HepG2 (cell line): Measurements from ENCODE around the gene AFF4. TPM values are rescaled to one million over a fixed set of nuclear protein-coding genes. Genes with fewer than 3 reads are reported as not detected.

Experiments
- ATAC-seq: fragments of 200-7000 bp; cut with Tn5 transposase; 3 replicates; pipeline ENCODE4 v1.9.1; 2020; ENCODE audit warnings: mild to moderate bottlenecking, moderate library complexity
- BruUV-seq: library from RNA; stranded (reverse); fragments of 400-500 nt; replicated peaks from 2 replicates; lab custom pipeline; 2021; lab: Mats Ljungman, UMichigan
- CTCF ChIA-PET: fragments of 300-600 bp; formaldehyde crosslinking; extraction: SDS; loops from one replicate; lab custom pipeline; 2021; ENCODE audit warnings: low total read pairs, inconsistent platforms, low intra/inter-chr PET ratio; lab: Yijun Ruan, JAX
- POLR2A ChIA-PET: fragments of 350-600 bp; sonication (Branson Sonifier 250); formaldehyde crosslinking; loops from one replicate; lab custom pipeline; 2020; ENCODE audit warnings: antibody characterized with exemption, inconsistent platforms; lab: Yijun Ruan, JAX
- DNase-seq: peaks from one replicate; pipeline ENCODE4 v3.0.0-alpha.2; 2015; ENCODE audit warnings: low spot score
- FAIRE-seq: peaks from 3 replicates; lab custom pipeline; 2011; peaks lifted over from hg19 to GRCh38; lab: Jason Lieb, UNC
- H2AFZ ChIP-seq: one replicate; pipeline ENCODE4 v1.6.1; 2011; ENCODE audit warnings: low read length, inconsistent platforms
- H3K27ac ChIP-seq: fragments of 300-600 bp; 3 replicates; pipeline ENCODE4 v1.8.0; 2011; ENCODE audit warnings: mixed run types, mild to moderate bottlenecking, mixed read lengths, low read length, inconsistent platforms; ENCODE audit not compliant: insufficient read depth; ENCODE audit errors: extremely low read length
- H3K27me3 ChIP-seq, 2 experiments: fragments of 200-600 bp in 1 of 2; 2 replicates in 1 of 2; 3 replicates in 1 of 2; pipeline versions ENCODE4 v1.6.0 to v1.8.0; 2011; ENCODE audit warnings: low read length in 2 of 2, mild to moderate bottlenecking in 2 of 2, moderate library complexity in 2 of 2, inconsistent platforms in 1 of 2; ENCODE audit not compliant: insufficient read depth in 2 of 2, control insufficient read depth in 1 of 2
- H3K36me3 ChIP-seq, 2 experiments: fragments of 200-600 bp in 1 of 2; replicated peaks in 1 of 2; 2 replicates in 1 of 2; 3 replicates in 1 of 2; pipeline versions ENCODE4 v1.5.1 to v1.8.0; 2011; ENCODE audit warnings: low read length in 2 of 2, inconsistent platforms in 1 of 2; ENCODE audit not compliant: insufficient read depth in 2 of 2, control insufficient read depth in 1 of 2
- H3K4me1 ChIP-seq: 2 replicates; pipeline ENCODE4 v1.5.1; 2012; ENCODE audit warnings: low read length, inconsistent platforms; ENCODE audit not compliant: insufficient read depth
- H3K4me2 ChIP-seq: 2 replicates; pipeline ENCODE4 v1.6.0; 2011; ENCODE audit warnings: low read depth, low read length, inconsistent platforms
- H3K4me3 ChIP-seq, 3 experiments: fragments of 200-600 bp in 1 of 3; sonication (generic), shearing (Covaris generic) in 1 of 3; replicated peaks in 1 of 3; 2 replicates each; pipeline ENCODE4 v1.5.1; 2011 to 2016; ENCODE audit warnings: low read length in 3 of 3, inconsistent platforms in 2 of 3, low read depth in 2 of 3, mild to moderate bottlenecking in 2 of 3, control low read depth in 1 of 3, mixed read lengths in 1 of 3; ENCODE audit not compliant: insufficient read depth in 1 of 3
- H3K79me2 ChIP-seq: one replicate; pipeline ENCODE4 v1.6.1; 2011; ENCODE audit warnings: low read length, inconsistent platforms; ENCODE audit not compliant: insufficient read depth
- H3K9ac ChIP-seq: 2 replicates; pipeline ENCODE4 v1.6.0; 2011; ENCODE audit warnings: mild to moderate bottlenecking, low read depth, low read length, inconsistent platforms; ENCODE audit not compliant: insufficient read depth
- H3K9me3 ChIP-seq: 2 replicates; pipeline ENCODE4 v1.5.1; 2012; ENCODE audit warnings: mild to moderate bottlenecking, low read length
- H4K20me1 ChIP-seq: 2 replicates; pipeline ENCODE4 v1.6.0; 2011; ENCODE audit warnings: inconsistent platforms, mild to moderate bottlenecking, low read length, moderate library complexity; ENCODE audit not compliant: insufficient read depth
- ARNT2 ChIP-seq: sonication (generic); formaldehyde crosslinking; IDR thresholded peaks from 2 replicates; pipeline ENCODE4 v1.8.0; 2022; ENCODE audit warnings: mild to moderate bottlenecking, low read depth, missing genetic modification reagents, moderate library complexity
- GABPB1 ChIP-seq: IDR thresholded peaks from 2 replicates; pipeline ENCODE4 v1.6.1; 2016; ENCODE audit warnings: mild to moderate bottlenecking, missing genetic modification reagents, moderate library complexity, missing compliant biosample characterization
- HNRNPLL ChIP-seq: fragments of 200-400 bp; formaldehyde crosslinking; IDR thresholded peaks from 2 replicates; pipeline ENCODE4 v1.6.1; 2017; ENCODE audit warnings: mild to moderate bottlenecking, low read depth, low read length; ENCODE audit not compliant: poor library complexity, severe bottlenecking
- MAZ ChIP-seq, 2 experiments: sonication (generic) in 1 of 2; formaldehyde crosslinking in 1 of 2; IDR thresholded peaks; 2 replicates each; pipeline versions ENCODE4 v1.5.0 to v1.6.1; 2012 to 2020; ENCODE audit warnings: low read depth in 2 of 2, mild to moderate bottlenecking in 2 of 2, borderline replicate concordance in 1 of 2, improper control_type of control experiment in 1 of 2, low read length in 1 of 2, missing genetic modification reagents in 1 of 2, moderate library complexity in 1 of 2
- NONO ChIP-seq, 2 experiments: fragments of 450-650 bp in 1 of 2; sonication (generic) in 1 of 2; formaldehyde crosslinking in 1 of 2; IDR thresholded peaks in 1 of 2; conservative IDR thresholded peaks in 1 of 2; 2 replicates each; pipeline versions ENCODE4 v1.6.1 to v1.8.0; 2017 to 2022; ENCODE audit warnings: mild to moderate bottlenecking in 1 of 2, missing genetic modification reagents in 1 of 2, moderate library complexity in 1 of 2
- RXRB ChIP-seq: IDR thresholded peaks from 2 replicates; pipeline ENCODE4 v1.6.1; 2016; ENCODE audit warnings: borderline replicate concordance, missing genetic modification reagents, missing compliant biosample characterization
- SMAD3 ChIP-seq: sonication (generic); formaldehyde crosslinking; IDR thresholded peaks from 2 replicates; pipeline ENCODE4 v1.4.0; 2020; ENCODE audit warnings: missing genetic modification reagents
- TARDBP ChIP-seq: sonication (generic); formaldehyde crosslinking; IDR thresholded peaks from 2 replicates; pipeline ENCODE4 v1.8.0; 2022; ENCODE audit warnings: mild to moderate bottlenecking, missing genetic modification reagents
- XBP1 ChIP-seq: sonication (generic); formaldehyde crosslinking; IDR thresholded peaks from 2 replicates; pipeline ENCODE4 v1.5.0; 2020; ENCODE audit warnings: missing genetic modification reagents
- ZMYM3 ChIP-seq: sonication (generic); formaldehyde crosslinking; IDR thresholded peaks from 2 replicates; pipeline ENCODE4 v1.5.1; 2020; ENCODE audit warnings: mild to moderate bottlenecking, missing genetic modification reagents
- ZNF232 ChIP-seq: sonication (generic); formaldehyde crosslinking; IDR thresholded peaks from 2 replicates; pipeline ENCODE4 v1.4.0; 2020; ENCODE audit warnings: missing genetic modification reagents, borderline replicate concordance
- WGBS: methylation state at CpG from one replicate; pipeline ENCODE4 v1.1.6; 2017; ENCODE audit warnings: low lambda C conversion rate; 5-methylcytosine and 5-hydroxymethylcytosine counted together
- in situ Hi-C: cut with HindIII; loops from 2 replicates; pipeline ENCODE4 v1.10.0; 2017; ENCODE audit warnings: low pct_unique_long_range_greater_than_20kb; ENCODE audit not compliant: extremely low pct_ligation_motif_present
- intact Hi-C: fragments of 100-400 bp; cut with micrococcal nuclease; formaldehyde crosslinking; loops from one replicate; pipeline ENCODE4 v1.10.0; 2022; ENCODE audit not compliant: unreplicated experiment
- polyA plus RNA-seq, 8 experiments: library from polyadenylated mRNA; depleted of rRNA in 3 of 8; stranded (reverse) in 7 of 8; unstranded in 1 of 8; fragments of >200 nt; fragmentation: Illumina TruSeq in 4 of 8; extraction: Trizol in 4 of 8; gene quantifications; 2 replicates each; pipeline versions ENCODE4 v1.2.1 to v1.2.3, GENCODE V29; 2011 to 2016; ENCODE audit warnings: low read depth in 4 of 8, missing spikeins in 1 of 8, mixed read lengths in 1 of 8; ENCODE audit not compliant: insufficient read depth in 1 of 8
- total RNA-seq, 5 experiments: library from RNA; depleted of rRNA; stranded (reverse); fragments of >200 nt; fragmentation: Illumina TruSeq; extraction: Trizol; gene quantifications; 2 replicates each; pipeline ENCODE4 v1.2.3, GENCODE V29; 2016; ENCODE audit warnings: low read depth in 1 of 5
- TF ChIP-seq, protein P1 (sequence below): sonication (generic); formaldehyde crosslinking; IDR thresholded peaks from 2 replicates; pipeline ENCODE4 v1.4.0; 2020; ENCODE audit warnings: mild to moderate bottlenecking, missing genetic modification reagents
- TF ChIP-seq, protein P2 (sequence below): sonication (generic); formaldehyde crosslinking; IDR thresholded peaks from 2 replicates; pipeline ENCODE4 v1.4.0; 2020; ENCODE audit warnings: missing genetic modification reagents
- TF ChIP-seq, protein P3 (sequence below): IDR thresholded peaks from 2 replicates; pipeline ENCODE4 v1.6.1; 2018; ENCODE audit warnings: missing genetic modification reagents, mild to moderate bottlenecking, missing compliant biosample characterization

AFF4 gene
- total and polyA plus RNA-seq, 2 of the 13 experiments (the other 11 are each of a cell fraction or from before 2014, with no cell fraction given), result 22.1 to 25.5 TPM

DNA sequence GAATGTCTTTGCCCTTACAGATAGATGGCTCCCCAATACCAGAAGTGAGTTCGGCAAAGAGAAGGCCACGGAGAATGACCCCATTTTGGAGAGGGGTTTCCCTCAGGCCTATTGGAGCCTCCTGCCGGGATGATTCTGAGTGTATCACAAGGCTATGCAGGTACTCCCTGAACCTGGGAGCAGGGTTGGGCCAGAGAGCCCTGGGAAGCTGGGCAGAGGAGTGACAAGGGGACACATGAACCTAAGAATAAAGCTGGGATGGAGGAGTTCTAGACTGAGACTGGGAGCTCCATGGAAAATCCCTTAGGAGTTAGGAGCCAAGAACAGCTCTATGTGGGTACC is 89.5 kb downstream of the AFF4 start (continued):
- TF ChIP-seq NONO (IDR thresholded peaks at IDR 0.05), result no peak
- peak; percentile 9; the same call in 1 of the 2 replicates for TF ChIP-seq NONO (CRISPR knock-in tag; conservative IDR thresholded peaks at IDR 0.05)
- TF ChIP-seq RXRB (CRISPR knock-in tag), result no peak
- TF ChIP-seq ZNF232 (CRISPR knock-in tag), result 0 out of 2 replicates have a peak, but pooled peaks have one; percentile 36
- no peak for TF ChIP-seq HNRNPLL
- TF ChIP-seq SMAD3 (CRISPR knock-in tag), result 0 out of 2 replicates have a peak, but pooled peaks have one; percentile 6
- TF ChIP-seq ZMYM3 (CRISPR knock-in tag), result no peak
- TF ChIP-seq, protein P1, sequence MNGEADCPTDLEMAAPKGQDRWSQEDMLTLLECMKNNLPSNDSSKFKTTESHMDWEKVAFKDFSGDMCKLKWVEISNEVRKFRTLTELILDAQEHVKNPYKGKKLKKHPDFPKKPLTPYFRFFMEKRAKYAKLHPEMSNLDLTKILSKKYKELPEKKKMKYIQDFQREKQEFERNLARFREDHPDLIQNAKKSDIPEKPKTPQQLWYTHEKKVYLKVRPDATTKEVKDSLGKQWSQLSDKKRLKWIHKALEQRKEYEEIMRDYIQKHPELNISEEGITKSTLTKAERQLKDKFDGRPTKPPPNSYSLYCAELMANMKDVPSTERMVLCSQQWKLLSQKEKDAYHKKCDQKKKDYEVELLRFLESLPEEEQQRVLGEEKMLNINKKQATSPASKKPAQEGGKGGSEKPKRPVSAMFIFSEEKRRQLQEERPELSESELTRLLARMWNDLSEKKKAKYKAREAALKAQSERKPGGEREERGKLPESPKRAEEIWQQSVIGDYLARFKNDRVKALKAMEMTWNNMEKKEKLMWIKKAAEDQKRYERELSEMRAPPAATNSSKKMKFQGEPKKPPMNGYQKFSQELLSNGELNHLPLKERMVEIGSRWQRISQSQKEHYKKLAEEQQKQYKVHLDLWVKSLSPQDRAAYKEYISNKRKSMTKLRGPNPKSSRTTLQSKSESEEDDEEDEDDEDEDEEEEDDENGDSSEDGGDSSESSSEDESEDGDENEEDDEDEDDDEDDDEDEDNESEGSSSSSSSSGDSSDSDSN (CRISPR knock-in tag), result no peak

DNA sequence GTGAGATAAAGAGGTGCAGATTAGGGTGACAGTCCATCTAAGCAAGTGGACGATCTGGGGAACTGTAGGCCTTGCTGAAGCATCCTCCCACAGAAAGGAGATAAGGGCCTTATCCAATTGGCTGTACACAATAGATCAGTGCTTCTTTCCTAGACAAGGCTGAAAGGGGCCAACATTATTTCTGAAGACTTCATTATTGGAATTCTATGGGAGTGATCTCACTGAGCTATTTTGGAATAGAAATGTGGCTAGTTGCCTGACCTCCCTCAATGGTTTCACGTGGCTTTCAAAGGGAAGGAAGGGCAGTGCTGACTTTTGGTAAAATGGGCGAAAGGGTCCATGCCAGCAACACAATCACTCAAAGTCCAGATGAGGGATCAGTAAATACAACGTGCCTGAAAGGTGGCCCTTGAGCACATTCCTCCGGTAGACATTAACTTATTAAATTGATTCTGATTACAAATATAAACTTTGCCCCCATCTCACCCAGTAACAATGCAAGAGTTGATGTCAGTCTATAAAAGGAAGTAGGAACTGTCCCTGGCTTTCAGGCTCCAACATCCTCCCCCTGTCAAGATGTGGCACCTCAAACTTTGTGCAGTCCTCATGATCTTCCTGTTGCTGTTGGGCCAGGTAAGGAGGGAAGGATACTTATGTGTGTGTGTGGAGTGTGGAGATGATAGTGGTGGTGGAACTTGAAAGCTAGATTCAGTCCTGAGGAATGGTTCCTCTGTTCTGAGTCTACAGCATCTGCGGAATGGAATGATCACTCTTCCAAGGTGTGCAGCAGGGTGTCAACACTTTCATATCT is 90.1 kb downstream of the AFF4 start, which contains the start of gene LEAP2:
Gene LEAP2 (plus strand): TSS at position 550 of the 811 bp plus-strand sequence. CDS start 27 bp downstream, at position 577.
- CTCF ChIA-PET, result interaction anchor here (1.0 kb wide), 1 partner anchor 66 kb away, joined by 3 read pairs; no protein-coding TSS in a partner anchor
- H3K79me2 ChIP-seq, result peaks cover 13% of the 10 kb centered on the region
- DNase-seq, result peak; percentile 95
- POLR2A ChIA-PET, result interaction anchor here (0.8 to 3.3 kb wide), 6 partner anchors 10 to 179 kb away, joined by 3 to 26 read pairs (median 4); partner anchors contain the start of genes HSPA4 and SHROOM1
- no peak within 1 kb of the TSS for H2AFZ ChIP-seq
- H3K27ac ChIP-seq, result peak within 1 kb of the TSS; percentile 95
- intact Hi-C loops, result no loop called here
- in situ Hi-C loops, result loop anchor here (5.0 kb wide), 1 partner anchor 41 kb away; the partner anchor contains the start of gene SHROOM1
- peaks cover 2 to 19% of the 10 kb centered on the region in 2 experiments; a peak in 4 of 5 replicates for H3K36me3 ChIP-seq
- H3K4me3 ChIP-seq, result peak within 1 kb of the TSS; percentile 52 to 76 (median 68)
- H3K27me3 ChIP-seq, result no peaks in the 10 kb centered on the region; a peak in 1 of 5 replicates
- no TSS peak for BruUV-seq
- peak within 1 kb of the TSS; percentile 93 for H3K9ac ChIP-seq
- peak within 1 kb of the TSS; percentile 80 for H3K4me2 ChIP-seq
- H3K4me1 ChIP-seq, result peaks cover 90% of the 10 kb centered on the region
- WGBS, result 2% methylated on average over 6 of the region's 6 CpGs
- no peaks in the 10 kb centered on the region for H3K9me3 ChIP-seq
- FAIRE-seq, result peak; percentile 64
- peak; percentile 82 for ATAC-seq
- no peaks in the 10 kb centered on the region for H4K20me1 ChIP-seq
- TF ChIP-seq MAZ (IDR thresholded peaks at IDR 0.05; ENCODE audit: borderline replicate concordance, low read depth, low read length) (peak; percentile 64; the same call in 1 of the 2 replicates), MAZ (CRISPR knock-in tag; IDR thresholded peaks at IDR 0.05; ENCODE audit: low read depth) (no peak), ARNT2 (CRISPR knock-in tag) (0 out of 2 replicates have a peak, but pooled peaks have one; percentile 39), TARDBP (CRISPR knock-in tag) (peak; percentile 63; the same call in 1 of the 2 replicates), XBP1 (CRISPR knock-in tag) (no peak), GABPB1 (peak; percentile 20; the same call in 1 of the 2 replicates)
- TF ChIP-seq, protein P2, sequence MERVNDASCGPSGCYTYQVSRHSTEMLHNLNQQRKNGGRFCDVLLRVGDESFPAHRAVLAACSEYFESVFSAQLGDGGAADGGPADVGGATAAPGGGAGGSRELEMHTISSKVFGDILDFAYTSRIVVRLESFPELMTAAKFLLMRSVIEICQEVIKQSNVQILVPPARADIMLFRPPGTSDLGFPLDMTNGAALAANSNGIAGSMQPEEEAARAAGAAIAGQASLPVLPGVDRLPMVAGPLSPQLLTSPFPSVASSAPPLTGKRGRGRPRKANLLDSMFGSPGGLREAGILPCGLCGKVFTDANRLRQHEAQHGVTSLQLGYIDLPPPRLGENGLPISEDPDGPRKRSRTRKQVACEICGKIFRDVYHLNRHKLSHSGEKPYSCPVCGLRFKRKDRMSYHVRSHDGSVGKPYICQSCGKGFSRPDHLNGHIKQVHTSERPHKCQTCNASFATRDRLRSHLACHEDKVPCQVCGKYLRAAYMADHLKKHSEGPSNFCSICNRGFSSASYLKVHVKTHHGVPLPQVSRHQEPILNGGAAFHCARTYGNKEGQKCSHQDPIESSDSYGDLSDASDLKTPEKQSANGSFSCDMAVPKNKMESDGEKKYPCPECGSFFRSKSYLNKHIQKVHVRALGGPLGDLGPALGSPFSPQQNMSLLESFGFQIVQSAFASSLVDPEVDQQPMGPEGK, result peak; percentile 39; the same call in 1 of the 2 replicates
- TF ChIP-seq, protein P3, sequence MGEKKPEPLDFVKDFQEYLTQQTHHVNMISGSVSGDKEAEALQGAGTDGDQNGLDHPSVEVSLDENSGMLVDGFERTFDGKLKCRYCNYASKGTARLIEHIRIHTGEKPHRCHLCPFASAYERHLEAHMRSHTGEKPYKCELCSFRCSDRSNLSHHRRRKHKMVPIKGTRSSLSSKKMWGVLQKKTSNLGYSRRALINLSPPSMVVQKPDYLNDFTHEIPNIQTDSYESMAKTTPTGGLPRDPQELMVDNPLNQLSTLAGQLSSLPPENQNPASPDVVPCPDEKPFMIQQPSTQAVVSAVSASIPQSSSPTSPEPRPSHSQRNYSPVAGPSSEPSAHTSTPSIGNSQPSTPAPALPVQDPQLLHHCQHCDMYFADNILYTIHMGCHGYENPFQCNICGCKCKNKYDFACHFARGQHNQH (CRISPR knock-in tag), result peak; percentile 82
